ENCODE data around the gene B4GALNT3.
"Not testable (repeated sequence)": the region's sequence is repeated elsewhere in the genome, so short reads cannot be mapped to it uniquely, and the experiment has no call there.

Gene B4GALNT3

GRCh38 chr12:561391-561705, 101.6 kb downstream of the B4GALNT3 start:
- no peak for DNase-seq

DNA sequence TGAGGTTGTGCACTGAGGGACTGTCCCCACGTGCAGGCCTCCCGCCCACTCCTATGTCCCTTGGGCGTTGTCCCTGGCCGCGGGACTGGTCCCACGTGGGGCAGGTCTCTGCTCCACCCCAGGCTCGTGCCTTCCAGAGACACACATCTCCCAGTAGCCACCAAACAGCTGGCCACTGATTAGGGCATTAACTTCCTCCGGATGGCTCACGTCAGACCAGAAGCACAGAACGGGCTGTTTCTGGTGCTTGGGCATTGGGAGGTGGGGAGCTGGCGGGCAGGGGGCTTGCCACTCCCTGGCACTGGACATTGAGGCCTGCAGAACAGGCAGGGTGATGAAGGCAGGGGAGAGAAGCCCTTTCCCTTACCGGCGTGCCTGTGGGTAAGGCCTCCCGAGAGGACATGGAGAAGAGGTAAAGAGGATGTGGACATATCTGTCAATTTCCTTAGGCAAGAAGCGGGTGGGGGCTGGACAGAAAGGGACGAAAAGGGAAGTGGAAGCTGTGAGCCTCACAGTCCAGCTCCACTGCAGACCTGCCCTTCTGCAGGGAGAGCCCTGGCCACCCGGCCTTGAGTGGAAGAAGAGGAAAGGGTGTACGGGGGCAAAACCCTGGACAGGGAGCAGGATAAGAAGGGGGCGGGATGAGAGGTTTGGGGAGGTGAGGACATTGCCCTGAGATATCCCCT, 102.3 kb downstream of the B4GALNT3 start:
- no peak for DNase-seq

GRCh38 chr12:562634-563033, 102.9 kb downstream of the B4GALNT3 start:
- DNase-seq, result no peak

DNA sequence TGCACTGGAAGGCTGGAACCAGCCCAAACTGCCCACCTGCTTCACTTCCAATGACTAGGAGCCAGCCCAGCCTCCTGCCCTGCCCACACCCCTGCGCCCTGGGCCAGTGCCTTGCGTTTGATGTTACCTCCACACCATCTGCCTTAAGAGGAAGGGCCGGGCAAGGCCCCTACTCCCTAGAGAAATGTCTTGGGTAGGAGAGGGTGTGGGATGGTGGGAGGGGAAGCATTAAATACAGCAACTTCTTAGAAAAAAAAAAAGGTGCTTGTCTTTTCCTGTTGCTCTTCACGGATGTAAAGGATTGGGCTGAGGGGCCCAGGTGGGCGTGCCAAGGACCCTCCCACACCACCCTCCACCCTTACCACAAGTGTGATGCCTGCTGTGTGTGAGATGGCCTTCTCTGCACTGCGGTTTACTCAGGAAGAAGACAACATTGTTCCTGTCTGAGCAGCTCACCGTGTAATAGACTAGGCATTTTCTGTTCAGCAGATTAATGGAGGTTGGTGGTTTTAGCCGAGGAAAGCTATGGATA, 103.6 kb downstream of the B4GALNT3 start:
- DNase-seq, result peak; percentile 35

- DNase-seq, result peak; percentile 3
Measured at GRCh38 chr12:563787-564298, 104.1 kb downstream of the B4GALNT3 start.

DNA sequence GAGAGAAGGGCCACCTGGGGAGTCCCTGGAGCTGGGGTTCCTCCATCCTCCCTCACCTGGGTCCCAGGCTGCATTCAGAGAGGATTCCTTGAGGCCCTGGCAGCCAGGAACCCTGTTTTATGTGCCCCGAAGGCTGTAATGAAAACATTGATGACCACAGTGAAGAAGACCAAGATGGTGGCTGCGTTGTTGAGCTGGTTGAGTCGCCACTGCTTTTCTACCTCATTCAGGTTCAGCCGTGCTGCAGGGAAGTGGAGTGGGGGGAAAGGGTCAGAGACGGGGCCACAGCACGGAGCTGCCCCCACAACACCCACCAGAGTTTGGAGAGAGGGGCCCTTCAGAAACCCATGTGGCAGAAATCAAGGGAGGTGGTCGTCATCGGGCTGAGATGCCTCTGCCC, 105.4 kb downstream of the B4GALNT3 start:
- no peak for DNase-seq

DNA sequence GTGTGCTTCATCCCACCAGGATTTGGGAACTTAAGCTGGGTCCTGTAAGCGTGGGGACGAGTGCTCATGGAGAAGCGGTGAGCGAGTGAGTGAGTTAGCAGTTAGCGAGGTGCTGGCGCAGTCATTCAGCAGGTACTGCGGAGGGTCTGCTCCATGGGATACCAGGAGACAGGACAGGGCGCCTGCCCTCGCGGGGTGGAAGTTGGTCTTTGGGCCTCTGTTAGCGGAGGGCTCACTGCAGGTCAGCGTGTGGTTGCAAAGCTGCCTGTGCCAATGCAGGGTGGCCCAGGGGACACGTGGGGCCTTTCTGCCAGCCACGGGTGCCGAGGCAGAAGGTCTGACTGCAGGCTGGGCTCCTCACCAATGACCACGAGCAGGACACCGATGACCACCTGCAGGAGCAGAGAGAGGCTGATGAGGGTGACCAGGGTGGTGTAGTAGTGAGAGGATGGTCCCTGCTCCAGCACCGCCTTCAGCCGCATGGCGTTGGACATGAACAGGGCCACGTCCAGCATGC, 105.9 kb downstream of the B4GALNT3 start:
- no peak for DNase-seq

GRCh38 chr12:568486-568885, 108.7 kb downstream of the B4GALNT3 start:
- DNase-seq, result no peak

GRCh38 chr12:569091-569676, 109.4 kb downstream of the B4GALNT3 start:
- DNase-seq, result no peak

GRCh38 chr12:569803-570434, 110.2 kb downstream of the B4GALNT3 start:
- DNase-seq, result peak; percentile 89

DNA sequence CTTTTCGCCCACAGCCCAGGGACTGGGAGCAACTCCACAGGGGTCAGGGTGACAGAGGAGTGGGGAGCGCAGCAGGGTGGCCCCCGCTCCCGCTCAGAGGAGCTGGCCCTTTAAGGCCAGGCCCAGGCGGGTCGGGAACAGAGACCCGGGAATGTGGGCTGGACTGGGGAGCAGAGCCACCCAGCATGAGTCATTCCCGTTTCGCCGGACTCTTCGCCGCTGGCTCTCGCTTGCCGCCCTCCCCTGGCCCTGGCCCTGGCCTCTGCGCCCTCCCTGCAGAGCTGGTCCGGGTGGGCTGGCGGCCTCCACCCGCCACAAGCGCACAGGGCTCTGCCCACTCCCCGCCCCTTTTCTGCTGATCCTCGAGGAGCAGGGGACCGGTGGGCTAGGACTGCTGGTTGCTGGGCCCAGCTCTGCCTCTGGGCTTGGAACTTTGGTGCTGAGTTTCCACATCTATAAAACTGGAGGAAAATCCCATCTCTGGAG, 110.7 kb downstream of the B4GALNT3 start:
- no peak for DNase-seq

GRCh38 chr12:570921-571794, 111.4 kb downstream of the B4GALNT3 start:
- no peak for DNase-seq

- DNase-seq, result no peak
Measured at GRCh38 chr12:571795-572531, 112.2 kb downstream of the B4GALNT3 start.

GRCh38 chr12:572532-572899, 112.8 kb downstream of the B4GALNT3 start:
- no peak for DNase-seq

DNA sequence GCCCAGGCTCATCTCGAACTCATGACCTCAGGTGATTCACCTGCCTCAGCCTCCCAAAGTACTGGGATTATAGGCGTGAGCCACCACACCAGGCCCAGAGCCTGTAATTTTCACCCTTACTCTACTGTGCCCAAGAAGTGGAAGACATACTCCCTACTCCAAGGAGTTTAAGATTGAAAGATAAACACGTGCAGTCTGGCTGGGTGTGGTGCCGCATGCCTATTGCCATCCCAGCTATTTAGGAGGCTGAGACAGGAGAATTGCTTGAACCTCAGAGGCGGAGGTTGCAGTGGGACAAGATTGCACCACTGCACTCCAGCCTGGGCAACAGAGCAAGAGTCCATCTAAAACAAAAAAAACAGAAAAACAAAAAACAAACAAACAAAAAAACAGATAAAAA, 113.5 kb downstream of the B4GALNT3 start:
- no peak for DNase-seq

- peak; percentile 19 for DNase-seq
Measured at GRCh38 chr12:574475-575128, 114.9 kb downstream of the B4GALNT3 start.

DNA sequence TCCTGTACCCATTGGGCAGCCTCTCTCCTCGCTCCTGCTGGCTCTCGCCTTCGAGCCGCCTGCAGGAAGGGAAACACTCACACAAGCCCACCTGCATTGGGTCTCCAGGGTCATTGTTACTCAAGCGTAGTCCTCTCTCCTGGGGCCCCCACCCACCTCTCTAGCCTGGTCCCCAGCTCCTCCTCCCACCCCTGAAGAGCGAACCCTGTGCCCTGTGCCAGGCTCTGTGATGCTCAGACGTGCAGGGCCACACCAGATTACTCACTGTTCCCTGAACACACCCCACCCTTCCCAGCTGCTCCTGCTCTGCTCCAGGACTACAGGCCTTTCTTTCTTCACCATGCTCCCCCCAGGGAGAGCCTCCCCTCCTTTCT, 115.4 kb downstream of the B4GALNT3 start:
- DNase-seq, result no peak

GRCh38 chr12:575948-576614, 116.3 kb downstream of the B4GALNT3 start:
- DNase-seq, result peak; percentile 85

DNA sequence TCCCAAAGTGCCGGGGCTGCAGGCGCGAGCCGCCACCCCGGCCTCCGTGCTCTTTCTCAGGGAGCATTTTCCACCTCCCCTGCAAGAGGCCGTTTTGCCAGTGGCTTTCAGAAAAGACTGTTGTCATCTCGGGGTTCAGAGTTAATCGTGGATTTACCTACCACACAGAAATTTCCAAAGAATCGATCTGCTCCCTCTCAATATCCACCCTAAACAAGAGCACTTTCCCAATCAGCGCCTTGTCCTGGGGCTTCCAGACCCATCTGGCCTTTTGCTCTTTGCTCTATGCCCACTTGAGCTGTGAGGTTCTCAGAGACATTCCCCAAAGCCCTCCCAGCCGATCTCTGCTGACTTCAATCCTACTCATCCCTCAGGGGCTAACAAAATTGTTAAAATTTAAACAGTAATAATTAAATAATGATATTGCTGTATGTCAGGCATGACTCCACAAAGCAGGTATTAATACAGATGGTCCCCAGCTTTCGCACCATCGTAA, 116.9 kb downstream of the B4GALNT3 start:
- no peak for DNase-seq

DNA sequence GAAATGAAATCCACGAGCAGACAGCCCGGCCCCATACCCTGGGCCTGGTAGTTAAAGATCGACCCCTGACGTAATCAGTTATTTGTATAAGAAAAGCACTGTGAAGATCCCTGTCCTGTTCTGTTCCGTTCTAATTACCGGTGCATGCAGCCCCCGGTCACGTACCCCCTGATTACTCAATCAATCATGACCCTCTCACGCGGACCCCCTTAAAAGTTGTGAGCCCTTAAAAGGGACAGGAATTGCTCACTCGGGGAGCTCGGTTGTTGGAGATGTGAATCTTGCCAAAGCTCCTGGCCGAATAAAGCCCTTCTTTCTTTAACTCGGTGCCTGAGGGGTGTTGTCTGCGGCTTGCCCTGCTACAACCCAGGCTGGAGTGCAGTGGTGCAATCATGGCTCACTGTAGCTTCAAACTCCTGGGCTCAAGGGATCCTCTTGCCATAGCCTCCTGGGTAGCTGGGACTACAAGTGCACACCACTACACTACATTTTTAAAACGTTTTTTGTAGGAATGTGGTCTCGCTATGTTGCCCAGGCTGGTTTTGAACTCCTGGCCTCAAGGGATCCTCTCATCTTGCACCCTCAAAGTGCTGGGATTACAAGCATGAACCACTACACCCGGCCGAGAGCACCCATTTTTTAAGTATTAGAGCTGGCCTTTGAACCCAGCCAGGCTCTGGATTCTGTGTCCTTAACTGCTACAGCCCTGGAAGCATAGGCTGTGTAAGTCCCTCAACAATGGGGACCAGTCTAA, 118.4 kb downstream of the B4GALNT3 start:
- DNase-seq, result not testable (repeated sequence)

All from stimulated activated CD4-positive, alpha-beta T cell treated with anti-CD3 and anti-CD28 coated beads, Interleukin-4, amount 100 ng/mL, for 24 hours (primary cell).